Central memory CD4-positive, alpha-beta T cell (primary cell): ENCODE measurements around the gene POGK.

Experiments
- DNase-seq: peaks from one replicate; pipeline ENCODE4 v3.0.0; 2022

The POGK gene

DNA sequence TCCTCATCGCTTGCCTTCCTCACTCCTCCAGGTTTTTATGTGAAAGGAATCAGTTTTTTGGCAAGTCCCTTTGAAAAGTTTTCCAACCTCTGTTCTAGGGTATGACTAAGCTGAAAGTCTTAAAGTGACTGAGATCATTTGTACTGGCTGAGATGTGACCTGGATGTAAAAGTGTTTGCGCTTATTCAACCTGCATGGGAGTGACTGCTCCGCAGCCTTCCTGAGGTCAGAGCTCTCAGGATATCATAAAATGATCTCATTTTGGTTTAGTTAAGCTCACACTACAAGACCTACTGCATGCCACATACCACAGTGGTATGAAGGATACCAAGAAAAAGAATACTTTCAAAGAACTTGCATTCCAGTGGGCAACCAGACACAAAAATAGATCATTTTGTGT, 66.6 kb downstream of the POGK start:
- no peak for DNase-seq
